ENCODE data around the gene ITPR2.
"Not testable (repeated sequence)": the region's sequence is repeated elsewhere in the genome, so short reads cannot be mapped to it uniquely, and the experiment has no call there.

Gene ITPR2

DNA sequence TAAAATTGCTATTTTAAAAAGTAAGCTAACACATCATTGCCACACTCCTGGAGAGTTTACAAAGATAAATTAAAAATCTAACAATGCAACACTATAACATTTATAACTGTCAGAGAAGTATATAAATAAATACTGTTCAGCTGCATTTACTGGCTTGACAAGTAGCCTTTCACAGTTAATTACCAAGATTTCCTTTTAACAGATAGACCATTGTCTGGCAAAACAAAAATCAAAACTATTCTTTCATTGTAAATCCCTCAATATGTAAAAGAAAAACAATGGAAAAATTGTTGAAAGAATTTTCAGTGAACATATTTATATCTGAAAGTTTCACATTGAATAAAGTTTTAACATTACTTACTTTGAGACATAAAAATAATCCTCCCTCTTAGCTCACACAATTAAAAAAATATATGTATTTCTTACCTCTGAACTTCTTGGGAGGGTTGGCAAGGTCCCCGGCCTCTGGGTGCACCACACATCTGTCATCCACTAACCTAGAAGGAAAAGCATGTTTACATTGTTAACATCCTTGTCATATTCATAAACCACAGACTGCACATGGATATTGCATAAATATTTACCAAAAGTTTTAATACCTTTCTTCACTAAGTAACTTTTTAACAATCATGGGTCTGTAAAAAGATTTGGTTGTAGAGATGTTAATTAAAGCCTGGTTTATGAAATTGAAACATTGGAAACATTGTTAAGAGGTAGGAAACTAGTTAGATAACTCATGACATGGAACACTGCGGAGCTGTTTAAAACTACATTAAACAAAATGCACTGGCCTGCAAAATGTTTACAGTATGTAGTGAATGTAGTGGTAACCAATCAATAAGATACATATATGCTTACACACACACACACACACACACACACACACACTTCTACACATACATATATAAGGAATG, 43.0 kb downstream of the ITPR2 start:
- no peak for DNase-seq (ENCODE audit: low read depth in 2 of 2)

DNA sequence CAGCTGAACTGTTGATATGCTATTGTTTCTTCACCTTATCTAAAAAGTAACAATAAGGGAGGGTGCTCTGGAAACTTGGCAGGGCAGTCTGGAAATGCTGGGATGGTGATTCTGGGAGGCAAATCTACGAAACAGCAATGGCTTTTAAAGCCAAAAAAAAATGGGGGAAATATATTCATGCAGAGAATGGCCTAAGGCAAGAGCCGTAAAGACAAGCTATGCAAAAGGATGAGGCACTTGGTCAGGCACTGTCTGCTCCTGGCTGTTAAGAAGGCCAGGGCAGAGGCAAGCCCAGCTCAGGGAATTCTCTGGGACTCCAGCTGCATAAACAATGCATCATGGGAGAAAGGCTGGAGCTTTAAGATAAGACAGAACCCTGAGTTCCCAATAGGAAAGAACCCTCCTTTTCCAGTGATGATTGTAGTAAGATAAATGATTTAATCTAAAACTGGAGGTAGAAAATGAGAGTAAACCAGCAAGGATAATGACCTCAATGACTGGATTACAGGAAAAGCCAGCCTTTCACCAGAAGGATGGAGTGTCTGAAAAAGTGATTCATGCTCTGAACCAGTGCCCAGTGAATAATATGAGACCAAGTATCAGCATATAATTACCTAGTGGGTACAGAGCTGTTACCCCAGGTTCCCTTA, 46.0 kb downstream of the ITPR2 start:
- DNase-seq (ENCODE audit: low read depth in 2 of 2), result no peak

DNA sequence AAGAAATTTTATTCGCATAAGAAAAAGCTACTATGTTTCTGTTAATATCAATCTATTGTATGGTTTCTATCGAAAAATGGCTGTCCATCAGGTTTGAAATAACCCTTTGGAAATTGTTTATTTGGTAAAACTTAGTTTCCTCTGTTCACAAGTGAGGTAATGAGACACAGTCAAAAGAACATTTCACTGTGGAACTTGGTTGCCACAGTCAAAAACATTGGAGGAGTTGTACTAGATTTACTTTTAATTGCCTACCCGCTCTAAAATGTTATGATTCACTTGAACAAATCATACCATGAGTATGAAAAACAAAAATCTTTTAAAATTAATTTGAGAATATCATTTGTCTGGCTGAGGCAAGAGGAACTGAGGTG, 46.5 kb downstream of the ITPR2 start:
- no peak for DNase-seq (ENCODE audit: low read depth in 2 of 2)

DNA sequence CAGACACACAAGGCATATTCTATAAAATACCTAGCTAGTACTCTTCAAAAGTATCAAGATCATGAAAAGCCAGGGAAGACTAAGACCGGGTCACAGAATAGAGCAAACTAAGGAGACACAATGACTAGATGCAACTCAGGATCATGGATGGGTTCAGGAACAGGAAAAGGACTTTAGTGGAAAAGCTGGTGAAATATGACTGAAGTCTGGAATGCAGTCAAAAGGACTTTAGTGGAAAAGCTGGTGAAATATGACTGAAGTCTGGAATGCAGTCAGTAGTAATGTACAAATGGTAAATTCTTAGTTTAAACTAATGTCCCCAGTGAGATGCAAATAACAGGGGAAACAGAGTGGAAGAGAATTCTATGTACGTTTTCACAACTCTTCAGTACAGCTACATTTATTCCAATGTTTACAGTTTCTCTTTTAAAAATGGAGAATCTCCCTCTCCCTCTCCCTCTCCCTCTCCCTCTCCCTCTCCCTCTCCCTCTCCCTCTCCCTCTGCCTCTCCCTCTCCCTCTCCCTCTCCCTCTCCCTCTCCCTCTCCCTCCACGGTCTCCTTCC, 49.1 kb downstream of the ITPR2 start:
- not testable (repeated sequence) for DNase-seq (ENCODE audit: low read depth in 2 of 2)

DNA sequence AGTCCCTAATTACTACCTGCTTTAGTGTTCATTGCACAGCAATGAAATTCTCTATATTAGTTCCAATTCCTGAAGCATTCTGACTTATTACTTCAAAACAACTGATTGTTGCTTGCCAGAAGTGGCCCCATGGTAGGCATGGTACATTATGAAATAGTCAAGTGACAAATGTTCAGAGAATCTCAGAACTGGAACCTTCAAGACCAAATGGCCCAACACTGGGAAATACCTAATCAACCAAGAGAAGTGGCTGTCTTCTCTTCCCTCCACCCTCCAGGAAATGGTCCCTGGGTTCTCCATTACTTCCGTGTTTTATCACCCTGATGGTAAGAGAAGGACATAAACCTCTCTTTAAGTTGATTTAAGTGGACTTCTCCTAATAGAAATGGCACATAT, 49.9 kb downstream of the ITPR2 start:
- DNase-seq (ENCODE audit: low read depth in 2 of 2), result no peak

DNA sequence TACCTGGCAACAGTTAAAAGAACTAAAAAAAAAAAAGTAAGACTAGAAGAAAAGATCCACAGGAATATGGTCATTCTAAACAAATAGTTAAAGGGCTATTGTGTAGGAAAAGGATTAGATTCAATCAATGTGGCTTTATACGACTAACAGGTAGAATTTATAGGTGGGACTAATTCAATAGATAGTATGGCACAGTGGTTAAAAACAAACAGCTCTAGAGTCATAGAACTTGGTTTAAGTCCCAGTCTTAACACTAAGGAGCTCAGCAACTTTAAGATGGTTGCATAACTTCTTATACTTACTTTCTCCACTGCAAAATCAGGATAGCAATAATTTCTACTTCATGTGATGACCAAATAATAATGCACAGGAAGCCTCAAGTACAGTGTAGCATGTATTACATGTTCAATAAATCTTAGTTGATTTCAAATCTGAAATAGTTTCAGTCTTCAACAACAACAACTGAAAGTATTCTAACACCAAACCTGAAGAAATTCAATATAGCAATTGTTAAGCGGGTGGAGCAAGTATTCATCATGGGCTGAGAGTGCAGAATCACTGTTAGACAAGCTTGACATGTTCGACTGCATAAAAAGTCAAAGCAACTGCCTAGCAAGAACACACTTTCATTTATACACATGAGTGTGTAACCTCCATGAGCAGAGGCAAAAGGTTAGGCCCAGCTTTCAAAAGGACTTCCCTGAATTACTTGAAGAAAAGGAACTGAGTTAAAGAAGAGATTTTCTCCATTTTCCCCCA, 50.4 kb downstream of the ITPR2 start:
- DNase-seq (ENCODE audit: low read depth in 2 of 2), result no peak

DNA sequence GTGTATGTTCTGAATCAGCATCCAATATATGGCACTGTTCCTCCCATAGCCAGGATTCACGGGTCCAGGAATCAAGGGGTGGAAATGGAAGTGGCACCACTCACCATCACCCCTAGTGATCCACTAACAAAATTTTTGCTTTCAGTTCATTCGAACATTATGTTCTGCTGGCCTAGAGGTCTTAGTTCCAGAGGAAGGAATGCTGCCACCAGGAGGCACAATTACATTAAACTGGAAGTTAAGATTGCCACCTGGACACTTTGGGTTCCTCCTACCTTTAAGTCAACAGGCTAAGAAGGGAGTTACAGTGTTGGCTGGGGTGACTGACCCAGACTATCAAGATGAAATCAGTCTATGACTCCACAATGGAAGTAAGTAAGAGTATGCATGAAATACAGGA, 52.3 kb downstream of the ITPR2 start:
- DNase-seq (ENCODE audit: low read depth in 2 of 2), result not testable (repeated sequence)

DNA sequence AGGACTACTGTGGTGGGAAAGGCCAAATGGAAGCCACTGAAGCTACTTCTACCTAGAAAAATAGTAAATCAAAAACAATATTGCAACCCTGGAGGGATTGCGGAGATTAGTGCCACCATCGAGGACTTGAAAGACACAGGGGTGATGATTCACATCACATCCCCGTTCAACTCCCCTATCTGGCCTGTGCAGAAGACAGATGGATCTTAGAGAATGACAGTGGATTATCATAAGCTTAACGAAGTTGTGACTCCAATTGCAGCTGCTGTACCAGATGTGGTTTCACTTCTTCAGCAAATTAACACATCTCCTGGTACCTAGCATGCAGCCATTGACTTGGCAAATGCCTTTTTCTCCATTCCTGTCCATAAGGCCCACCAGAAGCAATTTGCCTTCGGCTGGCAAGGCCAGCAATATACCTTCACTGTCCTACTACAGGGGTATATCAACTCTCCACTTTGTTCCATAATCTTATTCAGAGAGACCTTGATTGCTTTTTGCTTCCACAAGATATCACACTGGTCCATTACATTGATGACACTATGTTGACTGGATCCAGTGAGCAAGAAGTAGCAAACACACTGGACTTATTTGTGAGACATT, 54.7 kb downstream of the ITPR2 start:
- not testable (repeated sequence) for DNase-seq (ENCODE audit: low read depth in 2 of 2)

DNA sequence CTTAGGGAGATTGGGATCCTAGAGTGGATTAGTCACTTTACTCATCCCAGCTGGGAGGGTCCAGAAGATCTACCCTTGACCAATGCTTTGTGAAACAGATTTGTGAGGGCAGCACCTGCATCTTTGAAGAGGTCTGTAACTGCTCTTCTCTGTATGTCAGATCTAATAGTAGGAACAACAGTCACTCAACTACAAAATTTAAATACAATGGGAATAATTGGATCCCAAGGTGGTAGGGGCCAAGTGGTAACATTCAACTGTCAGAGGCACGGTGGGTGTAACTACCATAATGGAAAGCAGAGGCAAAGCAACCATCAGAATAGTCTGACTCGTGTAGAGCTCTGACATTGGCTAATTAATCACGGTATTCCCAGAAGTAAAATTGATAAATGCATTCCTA, 55.8 kb downstream of the ITPR2 start:
- DNase-seq (ENCODE audit: low read depth in 2 of 2), result no peak

DNA sequence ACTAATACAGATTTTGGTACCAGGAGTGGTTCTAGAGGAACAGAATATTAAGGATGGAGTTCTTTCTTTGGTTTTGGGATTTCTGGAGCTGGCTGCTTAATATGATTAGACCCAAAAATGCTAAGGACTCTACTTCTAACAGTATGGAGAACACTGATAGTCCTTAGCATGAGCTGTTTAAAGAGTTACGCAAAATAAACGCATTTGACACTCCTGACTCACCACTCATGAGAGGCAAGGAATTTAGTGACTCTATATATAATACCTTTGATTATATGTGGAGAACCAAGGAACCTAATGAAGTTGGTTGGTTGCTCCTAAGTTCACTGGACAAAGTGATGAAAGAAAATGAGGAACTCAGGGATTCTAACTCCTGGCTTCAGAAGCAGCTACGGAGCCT, 57.0 kb downstream of the ITPR2 start:
- DNase-seq (ENCODE audit: low read depth in 2 of 2), result not testable (repeated sequence)

DNA sequence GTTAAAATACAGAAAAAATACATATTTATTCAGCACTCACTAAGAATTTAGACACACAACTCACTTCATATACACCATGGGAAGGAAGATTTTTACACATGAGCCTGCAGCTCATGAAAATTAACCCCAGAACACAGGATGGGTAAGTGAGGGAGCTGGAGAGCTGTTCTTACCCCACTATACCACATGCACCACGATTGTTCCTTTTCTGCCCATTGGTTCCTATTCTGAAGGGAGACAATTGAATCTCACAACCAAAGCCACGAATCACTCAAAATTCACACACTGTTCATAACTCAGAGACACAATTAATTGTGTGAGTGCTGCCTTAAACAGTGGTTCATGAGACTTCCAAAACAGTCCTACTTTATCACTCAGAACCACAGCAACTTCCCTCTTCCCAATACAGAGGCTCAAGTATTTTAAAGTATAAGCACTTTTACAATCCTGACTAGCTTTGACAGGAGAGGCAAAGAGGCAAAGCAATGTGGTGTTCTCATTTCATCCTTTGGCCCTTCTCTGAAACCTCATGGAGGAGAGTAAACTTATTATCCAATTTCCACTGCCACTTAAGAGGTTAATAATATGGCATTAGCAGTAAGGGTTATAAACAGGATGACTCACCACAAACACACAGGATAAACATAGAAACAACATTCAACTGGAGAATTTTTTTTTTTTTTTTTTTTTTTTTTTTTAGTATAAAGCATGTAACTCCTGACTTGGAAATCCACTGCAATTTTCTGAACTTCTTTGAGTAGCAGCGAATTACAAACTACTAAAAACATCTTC, 59.5 kb downstream of the ITPR2 start:
- no peak for DNase-seq (ENCODE audit: low read depth in 2 of 2)

DNA sequence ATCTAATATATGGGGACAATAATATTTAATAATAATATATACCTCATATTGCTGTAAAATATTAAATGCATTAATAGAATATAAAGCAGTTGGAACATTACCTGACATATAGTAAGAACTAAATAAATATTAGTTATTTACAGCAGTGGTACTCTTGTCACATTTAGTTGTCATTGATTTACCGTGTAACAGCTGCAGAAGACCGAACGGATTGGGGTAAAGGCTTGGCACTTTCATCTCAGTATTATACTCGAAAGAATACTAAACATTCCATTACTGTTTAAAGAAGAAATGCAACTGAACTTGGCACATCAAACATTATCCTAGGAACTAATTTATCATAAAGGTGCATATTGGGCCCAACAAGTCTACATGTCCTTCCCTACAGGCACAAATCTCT, 61.1 kb downstream of the ITPR2 start:
- no peak for DNase-seq (ENCODE audit: low read depth in 2 of 2)

DNA sequence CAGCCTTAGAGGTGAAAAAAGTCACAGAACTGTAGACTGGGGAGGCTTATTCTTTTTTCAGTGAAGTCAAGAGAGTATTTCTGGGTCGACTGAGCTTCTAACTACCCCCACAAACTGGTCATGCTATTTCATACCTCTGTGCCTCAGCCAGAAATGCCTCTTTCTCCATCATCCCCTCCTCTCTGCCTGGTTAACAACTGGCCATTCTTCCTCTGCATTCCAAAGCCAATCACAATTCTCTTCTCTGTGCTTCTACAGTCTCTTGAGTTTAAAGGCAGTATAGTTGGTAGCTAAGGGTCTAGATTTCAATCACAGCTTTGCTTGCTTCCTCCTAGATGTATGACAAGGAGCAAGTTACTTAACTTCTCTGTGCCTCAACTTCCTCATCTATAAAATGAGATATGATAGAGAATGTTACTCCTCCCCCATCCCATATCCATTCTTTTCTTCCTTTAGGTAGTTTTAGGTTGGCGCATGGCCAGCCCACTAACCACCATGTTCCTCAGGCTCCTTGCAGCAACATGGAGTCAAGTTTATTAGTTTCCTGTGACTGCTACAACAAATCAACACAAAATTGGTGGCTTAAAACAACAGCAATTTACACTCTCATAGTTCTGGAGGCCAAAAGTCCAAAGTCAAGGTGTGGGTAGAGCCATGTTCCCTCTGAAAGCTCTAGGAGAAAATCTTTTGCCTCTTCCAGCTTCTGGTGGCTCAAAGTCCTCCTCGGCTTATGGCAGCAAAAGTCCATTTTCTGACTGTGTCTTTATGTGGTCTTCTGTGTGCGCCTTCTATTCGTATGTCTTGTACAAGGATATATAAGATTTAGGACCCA, 62.5 kb downstream of the ITPR2 start:
- no peak for DNase-seq (ENCODE audit: low read depth in 2 of 2)

DNA sequence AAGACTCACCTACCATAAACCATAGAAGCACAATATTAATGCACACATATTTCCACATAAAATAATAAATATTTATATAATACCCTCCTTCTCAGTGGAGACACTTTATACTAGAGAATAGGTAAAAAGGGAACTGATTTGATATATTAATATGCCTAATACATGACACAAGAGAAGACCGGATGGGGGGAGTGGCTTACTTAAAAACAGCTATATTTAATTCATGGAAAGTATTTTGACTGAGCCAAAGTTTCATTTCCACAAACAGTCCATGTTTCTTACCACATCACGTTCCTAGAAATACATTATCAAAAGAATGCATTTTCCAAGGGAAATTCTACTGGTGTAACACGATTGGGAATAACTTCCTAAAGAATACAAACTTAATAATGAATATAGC, 63.4 kb downstream of the ITPR2 start:
- DNase-seq (ENCODE audit: low read depth in 2 of 2), result no peak

DNA sequence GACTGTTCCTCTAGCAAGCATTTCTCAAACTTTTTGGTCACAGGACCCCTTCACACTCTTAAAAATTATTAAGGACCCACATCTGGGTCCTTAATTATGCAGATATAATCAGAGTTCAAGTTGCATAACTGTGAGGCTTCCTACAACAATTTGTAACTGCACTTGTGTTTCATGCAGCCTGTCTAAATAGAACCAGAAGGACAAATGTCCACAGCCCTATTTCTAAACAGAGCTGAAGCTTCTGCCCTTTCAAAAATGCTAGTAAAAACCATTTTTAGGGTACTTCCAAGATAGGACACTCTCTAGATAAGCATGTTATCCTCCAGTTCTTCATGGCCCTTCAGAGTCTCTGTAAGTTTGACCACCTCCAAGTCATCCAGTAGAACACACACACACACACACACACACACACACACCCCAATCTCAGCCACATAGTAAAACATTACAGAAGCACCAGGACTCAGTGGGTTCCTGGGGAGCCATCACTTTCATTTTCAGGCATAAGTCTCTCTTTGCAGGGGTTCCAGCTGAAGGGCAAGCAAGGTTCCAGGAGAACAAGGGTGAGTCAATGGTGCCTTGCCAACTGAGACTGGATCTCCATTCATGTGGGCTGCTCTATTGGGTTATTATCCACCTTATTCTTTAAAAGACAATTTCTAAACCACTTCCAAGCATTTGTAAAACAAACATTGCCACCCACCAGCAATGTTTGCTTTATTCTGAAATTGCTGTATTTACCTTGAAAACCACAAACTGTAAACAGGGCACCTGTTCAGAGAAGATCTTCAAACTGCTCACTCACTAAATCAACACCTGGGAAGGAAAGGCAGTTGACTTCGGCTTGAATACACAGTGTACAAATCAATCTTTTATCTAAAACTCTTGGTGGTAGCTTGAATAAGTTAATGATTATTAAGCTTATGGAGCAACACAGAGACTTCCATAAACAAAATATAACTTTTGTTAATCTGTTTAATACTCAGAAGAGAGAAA, 64.1 kb downstream of the ITPR2 start:
- no peak for DNase-seq (ENCODE audit: low read depth in 2 of 2)

DNA sequence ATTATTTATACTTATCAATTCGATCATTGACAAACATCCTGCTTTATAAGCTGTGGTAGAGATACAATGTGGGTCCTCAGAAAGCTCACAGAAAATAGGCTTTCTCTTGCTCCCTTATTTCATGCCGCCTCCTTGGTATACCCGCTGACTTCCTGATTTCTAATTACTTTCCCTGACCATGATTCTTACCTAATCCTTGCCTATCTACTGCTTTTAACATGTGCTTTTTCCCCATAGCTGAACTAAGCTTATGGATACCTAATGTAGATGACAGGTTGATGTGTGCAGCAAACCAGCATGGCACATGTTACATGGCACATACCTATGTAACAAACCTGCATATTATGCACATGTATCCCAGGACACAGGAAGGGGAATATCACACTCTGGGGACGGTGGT, 65.1 kb downstream of the ITPR2 start:
- no peak for DNase-seq (ENCODE audit: low read depth in 2 of 2)

DNA sequence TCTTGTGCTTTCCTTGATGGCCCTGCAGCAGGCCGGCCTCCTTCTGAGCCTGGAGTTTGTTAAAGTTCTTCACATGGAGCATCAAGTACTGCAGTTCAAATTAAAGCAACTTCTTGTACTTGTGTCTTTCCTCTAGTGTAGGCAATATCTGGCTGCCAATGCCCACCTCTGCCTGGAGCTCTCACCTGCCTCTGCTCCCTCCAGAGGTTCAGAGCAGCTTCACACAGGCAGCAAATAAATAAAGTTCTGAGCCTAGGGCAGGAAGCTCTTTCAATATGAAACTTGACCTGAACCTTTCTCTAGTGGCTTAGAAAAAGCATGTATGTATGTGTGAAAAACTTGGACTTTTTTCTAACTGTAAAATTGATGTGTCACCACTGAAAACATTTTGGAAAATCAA, 65.9 kb downstream of the ITPR2 start:
- DNase-seq (ENCODE audit: low read depth in 2 of 2), result no peak

DNA sequence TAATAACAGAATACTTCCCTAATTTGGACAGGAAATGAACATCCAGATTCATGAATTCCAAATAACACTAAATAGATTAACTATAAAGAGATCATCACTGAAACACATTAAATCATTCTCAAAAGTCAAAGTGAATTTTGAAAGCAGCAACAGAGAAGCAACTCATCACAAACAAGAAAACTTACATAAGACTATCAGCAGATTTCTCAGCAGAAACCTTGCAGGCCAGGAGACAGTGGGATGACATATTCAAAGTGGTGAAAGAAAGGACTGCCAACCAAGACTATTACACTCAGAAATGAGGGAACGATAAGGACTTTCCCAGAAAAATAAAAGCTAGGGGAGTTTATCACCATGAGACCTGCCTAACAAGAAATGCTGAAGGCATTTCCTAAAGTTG, 70.8 kb downstream of the ITPR2 start:
- DNase-seq (ENCODE audit: low read depth in 2 of 2), result no peak

DNA sequence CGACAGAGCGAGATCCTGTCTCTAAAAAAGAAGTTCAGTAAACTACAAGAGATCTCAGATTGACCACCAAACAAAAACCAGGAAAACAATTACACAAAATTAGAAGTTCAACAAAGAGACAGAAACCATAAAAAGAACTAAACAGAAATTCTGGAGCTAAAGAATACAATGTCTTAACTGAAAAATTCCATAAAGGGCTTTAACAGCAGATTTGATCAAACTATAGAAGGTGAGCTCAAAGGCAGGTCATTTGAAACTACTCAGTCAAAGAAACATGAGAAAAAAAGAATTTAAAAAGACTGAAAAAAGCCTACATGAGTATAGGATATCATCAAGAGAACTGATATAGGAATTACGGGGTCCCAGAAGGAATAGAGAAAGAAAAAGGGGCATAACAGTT, 71.2 kb downstream of the ITPR2 start:
- no peak for DNase-seq (ENCODE audit: low read depth in 2 of 2)
